Measurements from ENCODE around the gene HSPB6. TPM values are rescaled to one million over a fixed set of nuclear protein-coding genes. Genes with fewer than 3 reads are reported as not detected.
"Not testable (repeated sequence)": the region's sequence is repeated elsewhere in the genome, so short reads cannot be mapped to it uniquely, and the experiment has no call there.

HSPB6 gene
- total RNA-seq, 1 experiment from 2014 or later: 0.37 TPM

GRCh38 chr19:35796645-35797542, 40.1 kb upstream of the HSPB6 start:
- TF ChIP-seq CTCF (conservative IDR thresholded peaks at IDR 0.05): no peak
- Histone ChIP-seq H2BK15ac (ENCODE audit: low read depth, low read length) (no peak overlapping the region), H3K18ac (ENCODE audit: insufficient read length, low read depth, low read length) (no peak overlapping the region), H4K91ac (ENCODE audit: insufficient read length, low read depth, low read length) (no peak overlapping the region), H3K9me3 (ENCODE audit: control insufficient read depth, low read depth, low read length) (no peaks in the 10 kb centered on the region), H3K23ac (ENCODE audit: insufficient read length, low read depth, low read length) (no peak overlapping the region), H3K4ac (ENCODE audit: low read depth, low read length) (no peak overlapping the region), H2BK12ac (ENCODE audit: insufficient read length, low read depth, low read length) (no peak overlapping the region), H2BK5ac (ENCODE audit: insufficient read length, low read length) (no peak overlapping the region), H3K56ac (ENCODE audit: insufficient read length, low read depth, low read length) (no peak overlapping the region), H2BK20ac (ENCODE audit: low read depth, low read length, poor library complexity, severe bottlenecking) (no peak overlapping the region), H4K5ac (ENCODE audit: insufficient read length, low read depth, low read length) (no peak overlapping the region), H3K4me2 (ENCODE audit: insufficient read depth, insufficient read length, low read length) (peak overlapping the region; percentile 51), H3K23me2 (ENCODE audit: insufficient read length, low read depth, low read length, poor library complexity, severe bottlenecking) (peaks cover 5% of the 10 kb centered on the region), H3K27ac (ENCODE audit: insufficient read length, low read depth, low read length) (no peak overlapping the region), H2AK5ac (ENCODE audit: insufficient read length, low read length) (no peak overlapping the region), H4K20me1 (ENCODE audit: control insufficient read depth, insufficient read depth, insufficient read length) (no peaks in the 10 kb centered on the region), H3T11ph (ENCODE audit: low read length) (no peak overlapping the region), H4K8ac (replicated peaks; ENCODE audit: insufficient read length, low read depth, low read length) (no peak overlapping the region), H3K9ac (ENCODE audit: extremely low read depth, insufficient read length, low read length) (no peak overlapping the region), H3K4me1 (ENCODE audit: insufficient read depth, low read length) (0 out of 2 replicates have a peak, but pooled peaks cover 2% of the 10 kb centered on the region), H3K79me1 (ENCODE audit: insufficient read depth, low read depth, low read length, poor library complexity, severe bottlenecking) (no peaks in the 10 kb centered on the region), H3K79me2 (ENCODE audit: insufficient read depth, low read length) (no peaks in the 10 kb centered on the region), H3K14ac (ENCODE audit: insufficient read depth, low read length) (no peak overlapping the region), H3K27me3 (ENCODE audit: insufficient read depth, low read length) (peaks cover 3% of the 10 kb centered on the region; the same call in 1 of the 2 replicates), H2BK120ac (ENCODE audit: low read depth, low read length, poor library complexity, severe bottlenecking) (no peak overlapping the region), H2AFZ (ENCODE audit: low read length) (no peak overlapping the region)
- Mint-ChIP-seq H3K4me3 (peak overlapping the region; percentile 46 to 79), H3K27ac (peak overlapping the region in 1 of 3 experiments; percentile 31; a peak in 1 of 7 replicates), H3K9me3 (no peaks in the 10 kb centered on the region; a peak in 2 of 5 replicates), H3K27me3 (ENCODE audit: low read depth) (peaks cover 48% of the 10 kb centered on the region), H3K4me1 (peaks cover 8 to 16% of the 10 kb centered on the region in 2 experiments), H3K36me3 (ENCODE audit: insufficient read depth in 1 of 3, low read depth in 3 of 3) (no peaks in the 10 kb centered on the region)
- DNase-seq: no peak
- WGBS (ENCODE audit: extremely low coverage, insufficient read length, low lambda C conversion rate): no CpG with 5 or more reads among the region's 39 CpGs

GRCh38 chr19:35795564-35795963, 38.7 kb upstream of the HSPB6 start:
- not testable (repeated sequence) for H3K18ac ChIP-seq (ENCODE audit: insufficient read length, low read depth, low read length); H2AK5ac ChIP-seq (ENCODE audit: insufficient read length, low read length); H3K36me3 Mint-ChIP-seq (ENCODE audit: insufficient read depth in 1 of 3, low read depth in 3 of 3); H2BK20ac ChIP-seq (ENCODE audit: low read depth, low read length, poor library complexity, severe bottlenecking); H4K91ac ChIP-seq (ENCODE audit: insufficient read length, low read depth, low read length); H3K9me3 ChIP-seq (ENCODE audit: control insufficient read depth, low read depth, low read length); H3K4me3 Mint-ChIP-seq; H4K20me1 ChIP-seq (ENCODE audit: control insufficient read depth, insufficient read depth, insufficient read length); H2BK15ac ChIP-seq (ENCODE audit: low read depth, low read length); H3K4me2 ChIP-seq (ENCODE audit: insufficient read depth, insufficient read length, low read length); H2BK5ac ChIP-seq (ENCODE audit: insufficient read length, low read length); H4K5ac ChIP-seq (ENCODE audit: insufficient read length, low read depth, low read length); H3K23me2 ChIP-seq (ENCODE audit: insufficient read length, low read depth, low read length, poor library complexity, severe bottlenecking); H2AFZ ChIP-seq (ENCODE audit: low read length); H3K79me1 ChIP-seq (ENCODE audit: insufficient read depth, low read depth, low read length, poor library complexity, severe bottlenecking); H3K56ac ChIP-seq (ENCODE audit: insufficient read length, low read depth, low read length); H4K8ac ChIP-seq (replicated peaks; ENCODE audit: insufficient read length, low read depth, low read length); H3K27me3 ChIP-seq (ENCODE audit: insufficient read depth, low read length); H3K14ac ChIP-seq (ENCODE audit: insufficient read depth, low read length); H3K27ac ChIP-seq (ENCODE audit: insufficient read length, low read depth, low read length); H3K79me2 ChIP-seq (ENCODE audit: insufficient read depth, low read length); H3K9ac ChIP-seq (ENCODE audit: extremely low read depth, insufficient read length, low read length); H3K23ac ChIP-seq (ENCODE audit: insufficient read length, low read depth, low read length); H3K27ac Mint-ChIP-seq; DNase-seq; H2BK120ac ChIP-seq (ENCODE audit: low read depth, low read length, poor library complexity, severe bottlenecking); H3K4me1 ChIP-seq (ENCODE audit: insufficient read depth, low read length); H3K4ac ChIP-seq (ENCODE audit: low read depth, low read length); H3T11ph ChIP-seq (ENCODE audit: low read length); H2BK12ac ChIP-seq (ENCODE audit: insufficient read length, low read depth, low read length); H3K9me3 Mint-ChIP-seq
- no CpG with 5 or more reads among the region's 1 CpG for WGBS (ENCODE audit: extremely low coverage, insufficient read length, low lambda C conversion rate)
- Mint-ChIP-seq H3K27me3 (ENCODE audit: low read depth) (peaks cover 45% of the 10 kb centered on the region), H3K4me1 (peaks cover 8 to 16% of the 10 kb centered on the region in 2 experiments)

Data from H9 (cell line).